OCI-LY7 (cell line): ENCODE data around the gene ZNF697. TPM values are rescaled to one million over a fixed set of nuclear protein-coding genes. Genes with fewer than 3 reads are reported as not detected.

ENCODE experiments used
- BruUV-seq: library from RNA; stranded (reverse); fragments of 400-500 nt; replicated peaks from 2 replicates; lab custom pipeline; 2021; lab: Mats Ljungman, UMichigan
- CTCF ChIA-PET: fragments of 300-600 bp; sonication (Branson Sonifier 250); formaldehyde crosslinking; loops from one replicate; lab custom pipeline; 2022; ENCODE audit warnings: antibody characterized with exemption; ENCODE audit not compliant: unreplicated experiment; lab: Charles Lee
- POLR2A ChIA-PET: fragments of 300-600 bp; sonication (Branson Sonifier 250); formaldehyde crosslinking; loops from one replicate; lab custom pipeline; 2022; ENCODE audit warnings: antibody characterized with exemption; lab: Charles Lee
- DNase-seq: peaks from one replicate; pipeline ENCODE4 v3.0.0-alpha.2; 2015; ENCODE audit warnings: low spot score
- H2AFZ ChIP-seq: fragments of 200-600 bp; sonication (generic), shearing (Covaris generic); 2 replicates; pipeline ENCODE4 v1.6.1; 2014; ENCODE audit warnings: mild to moderate bottlenecking, antibody characterized with exemption, low read length, moderate library complexity
- H3K27ac ChIP-seq: fragments of 200-600 bp; sonication (generic); 2 replicates; pipeline ENCODE4 v1.5.1; 2014; ENCODE audit warnings: mixed run types, low read depth, mild to moderate bottlenecking, moderate library complexity, low read length, inconsistent platforms; ENCODE audit not compliant: poor library complexity, severe bottlenecking
- H3K36me3 ChIP-seq: fragments of 200-600 bp; sonication (generic); 2 replicates; pipeline ENCODE4 v1.6.1; 2014; ENCODE audit warnings: mild to moderate bottlenecking, antibody characterized with exemption, low read length, moderate library complexity, mixed read lengths; ENCODE audit not compliant: insufficient read depth
- H3K4me1 ChIP-seq: fragments of 200-600 bp; sonication (generic); 2 replicates; pipeline ENCODE4 v1.5.1; 2014; ENCODE audit warnings: mild to moderate bottlenecking, low read length; ENCODE audit not compliant: insufficient read depth, poor library complexity, severe bottlenecking
- H3K4me2 ChIP-seq: fragments of 200-600 bp; sonication (generic); 2 replicates; pipeline ENCODE4 v1.6.1; 2014; ENCODE audit warnings: mild to moderate bottlenecking, low read length
- H3K4me3 ChIP-seq: fragments of 200-600 bp; sonication (generic); 2 replicates; pipeline ENCODE4 v1.5.1; 2014; ENCODE audit warnings: mild to moderate bottlenecking, low read depth, low read length; ENCODE audit not compliant: poor library complexity, severe bottlenecking
- H3K79me2 ChIP-seq: fragments of 200-600 bp; sonication (generic); 2 replicates; pipeline ENCODE4 v1.6.1; 2016; ENCODE audit warnings: low read depth, mild to moderate bottlenecking, low read length, moderate library complexity, mixed read lengths; ENCODE audit not compliant: insufficient read depth
- H3K9me2 ChIP-seq: fragments of 200-600 bp; sonication (generic); 2 replicates; pipeline ENCODE4 v1.6.1; 2016; ENCODE audit warnings: mild to moderate bottlenecking, low read length, mixed read lengths; ENCODE audit not compliant: insufficient read depth
- H3K9me3 ChIP-seq: fragments of 200-600 bp; sonication (generic); 2 replicates; pipeline ENCODE4 v1.6.1; 2014; ENCODE audit warnings: mild to moderate bottlenecking, mixed run types, low read length, mixed read lengths
- H4K20me1 ChIP-seq: fragments of 200-600 bp; sonication (generic); 2 replicates; pipeline ENCODE4 v1.6.1; 2014; ENCODE audit warnings: mild to moderate bottlenecking, antibody characterized with exemption, low read length, moderate library complexity, mixed read lengths; ENCODE audit not compliant: insufficient read depth
- CTCF ChIP-seq: fragments of 200-600 bp; sonication (generic); conservative IDR thresholded peaks from 2 replicates; pipeline ENCODE4 v1.5.1; 2014; ENCODE audit warnings: mild to moderate bottlenecking, antibody characterized with exemption, low read length, moderate library complexity, mixed read lengths
- EZH2phosphoT487 ChIP-seq: fragments of 200-600 bp; sonication (generic); IDR thresholded peaks from 2 replicates; pipeline ENCODE4 v1.6.1; 2018; ENCODE audit warnings: low read depth, borderline replicate concordance, mild to moderate bottlenecking, mixed run types, antibody characterized with exemption, low read length, moderate library complexity, mixed read lengths
- intact Hi-C: fragments of 100-400 bp; cut with micrococcal nuclease; formaldehyde crosslinking; loops from one replicate; pipeline ENCODE4 v1.10.0; 2022; ENCODE audit not compliant: unreplicated experiment
- total RNA-seq, 2 experiments: library from RNA; depleted of rRNA in 1 of 2; stranded (reverse); fragments of >200 nt in 1 of 2; shearing (Covaris generic) in 1 of 2; gene quantifications; 2 replicates each; pipeline ENCODE4 v1.2.3, GENCODE V29; 2014 to 2022

The ZNF697 gene
- total RNA-seq, 2 experiments from 2014 or later, result not detected

GRCh38 chr1:119635811-119636390, 12.2 kb downstream of the ZNF697 start:
- Histone ChIP-seq H2AFZ (no peak overlapping the region), H3K4me2 (no peak overlapping the region), H3K79me2 (no peaks in the 10 kb centered on the region), H4K20me1 (no peaks in the 10 kb centered on the region), H3K4me1 (no peaks in the 10 kb centered on the region), H3K4me3 (no peak overlapping the region), H3K36me3 (no peaks in the 10 kb centered on the region), H3K9me3 (no peaks in the 10 kb centered on the region), H3K27ac (no peak overlapping the region), H3K9me2 (no peaks in the 10 kb centered on the region)
- ChIA-PET POLR2A (no interaction called here), CTCF (no interaction called here)
- BruUV-seq, result no TSS peak
- DNase-seq, result no peak
- no peak for TF ChIP-seq EZH2phosphoT487
- no peak for TF ChIP-seq CTCF
- intact Hi-C loops, result no loop called here

- Histone ChIP-seq H3K9me2 (no peaks in the 10 kb centered on the region), H3K36me3 (no peaks in the 10 kb centered on the region), H2AFZ (no peak overlapping the region), H3K9me3 (no peaks in the 10 kb centered on the region), H3K4me3 (no peak overlapping the region), H3K79me2 (no peaks in the 10 kb centered on the region), H3K27ac (no peak overlapping the region), H3K4me2 (no peak overlapping the region), H4K20me1 (no peaks in the 10 kb centered on the region), H3K4me1 (no peaks in the 10 kb centered on the region)
- POLR2A ChIA-PET, result no interaction called here
- TF ChIP-seq EZH2phosphoT487 (no peak), CTCF (no peak)
- no TSS peak for BruUV-seq
- DNase-seq, result no peak
- CTCF ChIA-PET, result no interaction called here
- intact Hi-C loops, result no loop called here
These were observed 14.1 kb downstream of the ZNF697 start for GRCh38 chr1:119634016-119634415.

- no peaks in the 10 kb centered on the region for H4K20me1 ChIP-seq
- intact Hi-C loops, result no loop called here
- no peak for TF ChIP-seq EZH2phosphoT487
- TF ChIP-seq CTCF, result no peak
- no peaks in the 10 kb centered on the region for H3K9me3 ChIP-seq
- no TSS peak for BruUV-seq
- H3K36me3 ChIP-seq, result no peaks in the 10 kb centered on the region
- CTCF ChIA-PET, result no interaction called here
- H3K27ac ChIP-seq, result no peak overlapping the region
- no peak for DNase-seq
- no peaks in the 10 kb centered on the region for H3K4me1 ChIP-seq
- no peaks in the 10 kb centered on the region for H3K9me2 ChIP-seq
- no peaks in the 10 kb centered on the region for H3K79me2 ChIP-seq
- H3K4me2 ChIP-seq, result no peak overlapping the region
- H3K4me3 ChIP-seq, result no peak overlapping the region
- POLR2A ChIA-PET, result no interaction called here
- H2AFZ ChIP-seq, result no peak overlapping the region
These were observed 14.5 kb downstream of the ZNF697 start for GRCh38 chr1:119633575-119633974.
